NB4 (cell line): ENCODE measurements around the gene SUN2.
A peak's percentile ranks its signal among the peaks of the same experiment; 100 is the strongest.

Source experiments
- DNase-seq: peaks from one replicate; pipeline ENCODE4 v3.0.0; 2010; ENCODE audit warnings: low read depth
- H3K4me3 ChIP-seq: one replicate; pipeline ENCODE4 v1.5.1; 2011; ENCODE audit warnings: mild to moderate bottlenecking, low read depth, low read length, moderate library complexity
- CTCF ChIP-seq: IDR thresholded peaks from one replicate; pipeline ENCODE4 v1.5.1; 2012; ENCODE audit warnings: low read depth, low read length
- MAX ChIP-seq: IDR thresholded peaks from 2 replicates; pipeline ENCODE4 v1.6.1; 2011; ENCODE audit warnings: low read depth, low read length
- MYC ChIP-seq: IDR thresholded peaks from 2 replicates; pipeline ENCODE4 v1.6.1; 2011; ENCODE audit warnings: low read depth, low read length
- POLR2A ChIP-seq: IDR thresholded peaks from 2 replicates; pipeline ENCODE4 v1.6.1; 2011; ENCODE audit warnings: mild to moderate bottlenecking; ENCODE audit not compliant: insufficient read length; ENCODE audit errors: extremely low read depth

SUN2 gene

GRCh38 chr22:38759005-38759404 is 3.2 kb upstream of the SUN2 start:
- TF ChIP-seq MYC (no peak), MAX (no peak), CTCF (no peak), POLR2A (no peak)
- H3K4me3 ChIP-seq: no peak overlapping the region
- DNase-seq: no peak

GRCh38 chr22:38758276-38758945 is 2.6 kb upstream of the SUN2 start:
- TF ChIP-seq CTCF: no peak
- no peak for TF ChIP-seq POLR2A
- TF ChIP-seq MAX: no peak
- no peak for TF ChIP-seq MYC
- no peak overlapping the region for H3K4me3 ChIP-seq
- peak; percentile 47 for DNase-seq

GRCh38 chr22:38757464-38757757 is 1.6 kb upstream of the SUN2 start:
- peak overlapping the region; percentile 69 for H3K4me3 ChIP-seq
- TF ChIP-seq MYC (no peak), POLR2A (no peak), MAX (no peak), CTCF (no peak)
- DNase-seq: no peak

GRCh38 chr22:38756711-38757463 is 1.1 kb upstream of the SUN2 start:
- peak; percentile 54 for DNase-seq
- TF ChIP-seq POLR2A (no peak), CTCF (no peak)
- peak overlapping the region; percentile 69 for H3K4me3 ChIP-seq

GRCh38 chr22:38755155-38755910 is 465 bp downstream of the SUN2 start:
- TF ChIP-seq POLR2A: no peak
- no peak for TF ChIP-seq MYC
- no peak for TF ChIP-seq CTCF
- peak overlapping the region; percentile 60 for H3K4me3 ChIP-seq
- peak; percentile 70 for DNase-seq

GRCh38 chr22:38754751-38755154 is 1.0 kb downstream of the SUN2 start:
- no peak for TF ChIP-seq MYC
- TF ChIP-seq CTCF: no peak
- TF ChIP-seq POLR2A: no peak
- no peak for TF ChIP-seq MAX
- peak overlapping the region; percentile 60 for H3K4me3 ChIP-seq
- DNase-seq: peak; percentile 83
